ENCODE measurements around the gene NXPH4.

The NXPH4 gene

GRCh38 chr12:57176846-57177245 is 39.7 kb upstream of the NXPH4 start:
- Histone ChIP-seq H3K9me2 (replicated peaks; ENCODE audit: low read depth, low read length) (no peaks in the 10 kb centered on the region), H4K20me1 (ENCODE audit: insufficient read depth, low read length, poor library complexity, severe bottlenecking) (no peaks in the 10 kb centered on the region), H3K4me3 (ENCODE audit: low read length, poor library complexity, severe bottlenecking) (no peak overlapping the region), H3K4me2 (ENCODE audit: low read depth, low read length, poor library complexity, severe bottlenecking) (no peak overlapping the region), H2AFZ (ENCODE audit: low read length) (no peak overlapping the region), H3K36me3 (ENCODE audit: insufficient read depth, low read length) (no peaks in the 10 kb centered on the region), H3K4me1 (ENCODE audit: insufficient read depth, low read length, poor library complexity, severe bottlenecking) (no peaks in the 10 kb centered on the region), H3K79me2 (ENCODE audit: insufficient read depth, low read length) (no peaks in the 10 kb centered on the region), H3K9me3 (ENCODE audit: insufficient read depth, low read depth, low read length) (no peaks in the 10 kb centered on the region), H3K9ac (ENCODE audit: low read depth, low read length, poor library complexity, severe bottlenecking) (no peak overlapping the region), H3K27me3 (ENCODE audit: insufficient read depth, low read length, poor library complexity, severe bottlenecking) (no peaks in the 10 kb centered on the region), H3F3A (ENCODE audit: low read depth) (no peaks in the 10 kb centered on the region)
- no peak for TF ChIP-seq CTCF (conservative IDR thresholded peaks at IDR 0.05; ENCODE audit: low read length)
- TF ChIP-seq EZH2phosphoT487 (IDR thresholded peaks at IDR 0.05; ENCODE audit: borderline replicate concordance): no peak

- Histone ChIP-seq H2AFZ (ENCODE audit: low read length) (no peak overlapping the region), H4K20me1 (ENCODE audit: insufficient read depth, low read length, poor library complexity, severe bottlenecking) (no peaks in the 10 kb centered on the region), H3K9ac (ENCODE audit: low read depth, low read length, poor library complexity, severe bottlenecking) (no peak overlapping the region), H3K36me3 (ENCODE audit: insufficient read depth, low read length) (no peaks in the 10 kb centered on the region), H3K4me2 (ENCODE audit: low read depth, low read length, poor library complexity, severe bottlenecking) (no peak overlapping the region), H3K9me3 (ENCODE audit: insufficient read depth, low read depth, low read length) (no peaks in the 10 kb centered on the region), H3K79me2 (ENCODE audit: insufficient read depth, low read length) (no peaks in the 10 kb centered on the region), H3K9me2 (replicated peaks; ENCODE audit: low read depth, low read length) (no peaks in the 10 kb centered on the region), H3K27me3 (ENCODE audit: insufficient read depth, low read length, poor library complexity, severe bottlenecking) (no peaks in the 10 kb centered on the region), H3F3A (ENCODE audit: low read depth) (no peaks in the 10 kb centered on the region), H3K4me3 (ENCODE audit: low read length, poor library complexity, severe bottlenecking) (no peak overlapping the region), H3K4me1 (ENCODE audit: insufficient read depth, low read length, poor library complexity, severe bottlenecking) (no peaks in the 10 kb centered on the region)
- TF ChIP-seq EZH2phosphoT487 (IDR thresholded peaks at IDR 0.05; ENCODE audit: borderline replicate concordance) (no peak), CTCF (conservative IDR thresholded peaks at IDR 0.05; ENCODE audit: low read length) (no peak)
Observed at GRCh38 chr12:57177354-57177753, 39.2 kb upstream of the NXPH4 start.

GRCh38 chr12:57178213-57178612 is 38.4 kb upstream of the NXPH4 start:
- Histone ChIP-seq H3K4me1 (ENCODE audit: insufficient read depth, low read length, poor library complexity, severe bottlenecking) (no peaks in the 10 kb centered on the region), H2AFZ (ENCODE audit: low read length) (no peak overlapping the region), H3F3A (ENCODE audit: low read depth) (no peaks in the 10 kb centered on the region), H3K4me3 (ENCODE audit: low read length, poor library complexity, severe bottlenecking) (no peak overlapping the region), H4K20me1 (ENCODE audit: insufficient read depth, low read length, poor library complexity, severe bottlenecking) (no peaks in the 10 kb centered on the region), H3K9me2 (replicated peaks; ENCODE audit: low read depth, low read length) (no peaks in the 10 kb centered on the region), H3K9me3 (ENCODE audit: insufficient read depth, low read depth, low read length) (no peaks in the 10 kb centered on the region), H3K79me2 (ENCODE audit: insufficient read depth, low read length) (no peaks in the 10 kb centered on the region), H3K4me2 (ENCODE audit: low read depth, low read length, poor library complexity, severe bottlenecking) (no peak overlapping the region), H3K27me3 (ENCODE audit: insufficient read depth, low read length, poor library complexity, severe bottlenecking) (no peaks in the 10 kb centered on the region), H3K9ac (ENCODE audit: low read depth, low read length, poor library complexity, severe bottlenecking) (no peak overlapping the region), H3K36me3 (ENCODE audit: insufficient read depth, low read length) (no peaks in the 10 kb centered on the region)
- no peak for TF ChIP-seq EZH2phosphoT487 (IDR thresholded peaks at IDR 0.05; ENCODE audit: borderline replicate concordance)
- no peak for TF ChIP-seq CTCF (conservative IDR thresholded peaks at IDR 0.05; ENCODE audit: low read length)
